Gastrocnemius medialis (tissue), 4 donors: ENCODE results near the gene PLEKHA1.

Experiments
- CTCF ChIP-seq, 5 experiments: fragments of 450-650 bp in 3 of 5; fragments of 200-600 bp in 2 of 5; sonication (generic) in 2 of 5; IDR thresholded peaks in 4 of 5; conservative IDR thresholded peaks in 1 of 5; 1 replicate in 4 of 5; 2 replicates in 1 of 5; pipeline ENCODE4 v1.5.1; 2016 to 2019; ENCODE audit warnings: antibody characterized with exemption in 5 of 5, mild to moderate bottlenecking in 3 of 5, moderate library complexity in 3 of 5
- POLR2A ChIP-seq, 2 donors: fragments of 450-650 bp; IDR thresholded peaks; one replicate each; pipeline ENCODE4 v1.6.1; 2017; ENCODE audit warnings: antibody characterized with exemption in 2 of 2, mild to moderate bottlenecking in 2 of 2, moderate library complexity in 2 of 2

- TF ChIP-seq POLR2A (IDR thresholded peaks at IDR 0.05) (no peak), CTCF (IDR thresholded peaks at IDR 0.05 in 4 of 5, conservative IDR thresholded peaks at IDR 0.05 in 1 of 5) (no peak)
Measured at GRCh38 chr10:122450353-122450990, 76.0 kb downstream of the PLEKHA1 start.
